Vagina (tissue), 2 donors: ENCODE data around the gene REXO1. TPM values are rescaled to one million over a fixed set of nuclear protein-coding genes. Genes with fewer than 3 reads are reported as not detected.

Experiments used
- DNase-seq, 2 donors: peaks; one replicate each; pipeline ENCODE4 v3.0.0-alpha.2; 2017; ENCODE audit errors: extremely low spot score in 2 of 2
- H3K27ac ChIP-seq: fragments of 200-600 bp; sonication (generic); one replicate; pipeline ENCODE4 v1.5.1; 2019
- H3K27me3 ChIP-seq: fragments of 200-600 bp; sonication (generic); one replicate; pipeline ENCODE4 v1.5.1; 2019
- H3K36me3 ChIP-seq, 2 donors: fragments of 200-600 bp; sonication (generic); one replicate each; pipeline ENCODE4 v1.5.1; 2017 to 2019
- H3K4me1 ChIP-seq: fragments of 200-600 bp; sonication (generic); one replicate; pipeline ENCODE4 v1.5.1; 2019
- H3K4me3 ChIP-seq, 2 donors: fragments of 200-600 bp; sonication (generic); 1 replicate in 1 of 2; 2 replicates in 1 of 2; pipeline ENCODE4 v1.5.1; 2016 to 2019
- H3K9me3 ChIP-seq: fragments of 200-600 bp; sonication (generic); one replicate; pipeline ENCODE4 v1.5.1; 2019
- CTCF ChIP-seq, 3 experiments: fragments of 450-650 bp in 2 of 3; fragments of 200-600 bp in 1 of 3; sonication (generic) in 1 of 3; IDR thresholded peaks; one replicate each; pipeline ENCODE4 v1.5.1; 2017 to 2019; ENCODE audit warnings: antibody characterized with exemption in 3 of 3, mild to moderate bottlenecking in 2 of 3, moderate library complexity in 2 of 3
- POLR2A ChIP-seq, 2 donors: fragments of 450-650 bp; IDR thresholded peaks; one replicate each; pipeline ENCODE4 v1.6.1; 2017; ENCODE audit warnings: antibody characterized with exemption in 2 of 2, mild to moderate bottlenecking in 2 of 2, moderate library complexity in 2 of 2
- POLR2AphosphoS5 ChIP-seq, 2 donors: sonication (generic); formaldehyde crosslinking; IDR thresholded peaks; one replicate each; pipeline ENCODE4 v1.9.0; 2017; ENCODE audit warnings: antibody characterized with exemption in 2 of 2, mild to moderate bottlenecking in 2 of 2, low read depth in 1 of 2; ENCODE audit not compliant: insufficient read depth in 1 of 2
- intact Hi-C: fragments of 100-400 bp; cut with DNase I; formaldehyde crosslinking; loops from one replicate; pipeline ENCODE4 v1.15.1; 2023
- total RNA-seq: library from RNA; depleted of rRNA; stranded (reverse); fragments of >200 nt; gene quantifications from one replicate; pipeline ENCODE4 v1.2.3, GENCODE V29; 2016

The REXO1 gene
- total RNA-seq, 1 donor from 2014 or later = 19.9 TPM

- intact Hi-C loops = no loop called here
- Histone ChIP-seq H3K27me3 (no peaks in the 10 kb centered on the region), H3K27ac (no peak overlapping the region), H3K36me3 (peaks cover 0 to 27% of the 10 kb centered on the region in 2 donors), H3K9me3 (no peaks in the 10 kb centered on the region), H3K4me3 (no peak overlapping the region), H3K4me1 (peaks cover 16% of the 10 kb centered on the region)
- TF ChIP-seq POLR2AphosphoS5 (IDR thresholded peaks at IDR 0.05; ENCODE audit: insufficient read depth in 1 of 2, low read depth in 1 of 2) = no peak
- no peak for TF ChIP-seq POLR2A (IDR thresholded peaks at IDR 0.05)
- TF ChIP-seq CTCF (IDR thresholded peaks at IDR 0.05) = no peak
- DNase-seq = no peak
Observed at GRCh38 chr19:1828279-1829238, 19.7 kb downstream of the REXO1 start.

- Histone ChIP-seq H3K9me3 (no peaks in the 10 kb centered on the region), H3K4me1 (peaks cover 9% of the 10 kb centered on the region), H3K36me3 (peaks cover 0 to 34% of the 10 kb centered on the region in 2 donors), H3K4me3 (no peak overlapping the region), H3K27me3 (no peaks in the 10 kb centered on the region), H3K27ac (no peak overlapping the region)
- no peak for TF ChIP-seq POLR2AphosphoS5 (IDR thresholded peaks at IDR 0.05; ENCODE audit: insufficient read depth in 1 of 2, low read depth in 1 of 2)
- no peak for TF ChIP-seq CTCF (IDR thresholded peaks at IDR 0.05)
- no peak for TF ChIP-seq POLR2A (IDR thresholded peaks at IDR 0.05)
- intact Hi-C loops = no loop called here
- no peak for DNase-seq
Observed at GRCh38 chr19:1827566-1828278, 20.6 kb downstream of the REXO1 start.

- no peaks in the 10 kb centered on the region for H3K9me3 ChIP-seq
- peak overlapping the region in 1 of 2 donors; percentile 3 for H3K4me3 ChIP-seq
- H3K4me1 ChIP-seq = peaks cover 9% of the 10 kb centered on the region
- H3K27me3 ChIP-seq = no peaks in the 10 kb centered on the region
- peaks cover 0 to 41% of the 10 kb centered on the region in 2 donors for H3K36me3 ChIP-seq
- H3K27ac ChIP-seq = no peak overlapping the region
- TF ChIP-seq CTCF (IDR thresholded peaks at IDR 0.05) (no peak), POLR2AphosphoS5 (IDR thresholded peaks at IDR 0.05; ENCODE audit: insufficient read depth in 1 of 2, low read depth in 1 of 2) (peak in 1 of 2 donors; percentile 2)
- intact Hi-C loops = no loop called here
- DNase-seq = no peak
Observed at GRCh38 chr19:1826557-1827521, 21.4 kb downstream of the REXO1 start.

- Histone ChIP-seq H3K4me1 (peaks cover 9% of the 10 kb centered on the region), H3K9me3 (no peaks in the 10 kb centered on the region), H3K4me3 (peak overlapping the region in 1 of 2 donors; percentile 3), H3K36me3 (peaks cover 0 to 46% of the 10 kb centered on the region in 2 donors), H3K27me3 (no peaks in the 10 kb centered on the region), H3K27ac (no peak overlapping the region)
- intact Hi-C loops = no loop called here
- TF ChIP-seq CTCF (IDR thresholded peaks at IDR 0.05) = peak; percentile 77 to 93 (median 86)
- TF ChIP-seq POLR2A (IDR thresholded peaks at IDR 0.05) = no peak
- TF ChIP-seq POLR2AphosphoS5 (IDR thresholded peaks at IDR 0.05; ENCODE audit: insufficient read depth in 1 of 2, low read depth in 1 of 2) = no peak
- no peak for DNase-seq
Observed at GRCh38 chr19:1825909-1826556, 22.2 kb downstream of the REXO1 start.
